ENCODE measurements around the gene PGAP3.

GRCh38 chr17:39709998-39710964, 22.4 kb upstream of the PGAP3 start:
- no peak for TF ChIP-seq CTCF (conservative IDR thresholded peaks at IDR 0.05; ENCODE audit: low read depth, low read length)
- no peak for TF ChIP-seq MXI1 (IDR thresholded peaks at IDR 0.05; ENCODE audit: borderline replicate concordance, low read depth, low read length)
- no peak for TF ChIP-seq CEBPB (IDR thresholded peaks at IDR 0.05; ENCODE audit: low read depth, low read length)
- no peak for TF ChIP-seq POLR2A (IDR thresholded peaks at IDR 0.05; ENCODE audit: low read depth, low read length)
- no peak for TF ChIP-seq RFX5 (IDR thresholded peaks at IDR 0.05; ENCODE audit: low read depth, low read length)
- TF ChIP-seq SMC3 (IDR thresholded peaks at IDR 0.05; ENCODE audit: low read depth, low read length), result no peak

Data from IMR-90 (cell line).